Activated naive CD8-positive, alpha-beta T cell treated with anti-CD3 and anti-CD28 coated beads, Interleukin-2, amount 10 ng/mL, durations not matched to agents 7 days and 5 days (primary cell): ENCODE data around the gene PPOX. TPM values are rescaled to one million over a fixed set of nuclear protein-coding genes. Genes with fewer than 3 reads are reported as not detected.

Experiments
- ATAC-seq: fragments of 150-1000 bp; cut with Tn5 transposase; one replicate; pipeline ENCODE4 v1.10.0; 2021; ENCODE audit warnings: low read depth, moderate library complexity
- POLR2A ChIA-PET: fragments of 350-600 bp; sonication (Branson Sonifier 250); formaldehyde crosslinking; loops from one replicate; lab custom pipeline; 2021; ENCODE audit warnings: antibody characterized with exemption; lab: Charles Lee
- DNase-seq: peaks from one replicate; pipeline ENCODE4 v3.0.0; 2021
- H3K27ac Mint-ChIP-seq: one replicate; pipeline ENCODE4 v1.8.0; 2022; ENCODE audit warnings: mild to moderate bottlenecking, mixed read lengths
- H3K27me3 Mint-ChIP-seq: one replicate; pipeline ENCODE4 v1.8.0; 2022; ENCODE audit warnings: mild to moderate bottlenecking, moderate library complexity, mixed read lengths
- H3K36me3 Mint-ChIP-seq: one replicate; pipeline ENCODE4 v1.8.0; 2021; ENCODE audit warnings: mild to moderate bottlenecking, mixed read lengths
- H3K4me1 Mint-ChIP-seq: one replicate; pipeline ENCODE4 v1.8.0; 2021; ENCODE audit warnings: mixed read lengths
- H3K4me3 Mint-ChIP-seq: one replicate; pipeline ENCODE4 v1.8.0; 2022; ENCODE audit warnings: mild to moderate bottlenecking, moderate library complexity, mixed read lengths
- H3K9me3 Mint-ChIP-seq: one replicate; pipeline ENCODE4 v1.8.0; 2021; ENCODE audit warnings: mixed read lengths
- total RNA-seq, 2 experiments: library from RNA; stranded (reverse); gene quantifications; one replicate each; pipeline ENCODE4 v1.2.3, GENCODE V29; 2021

PPOX gene
- total RNA-seq, 2 experiments from 2014 or later: 47.0 to 53.0 TPM

- no peak for DNase-seq
- peaks cover 53% of the 10 kb centered on the region for H3K4me1 Mint-ChIP-seq
- ATAC-seq: no peak
- H3K4me3 Mint-ChIP-seq: no peak overlapping the region
- peaks cover 2% of the 10 kb centered on the region for H3K36me3 Mint-ChIP-seq
- H3K9me3 Mint-ChIP-seq: no peaks in the 10 kb centered on the region
- H3K27me3 Mint-ChIP-seq: no peaks in the 10 kb centered on the region
- POLR2A ChIA-PET: interaction anchor here (0.6 to 1.9 kb wide), 5 partner anchors 12 to 100 kb away, joined by 3 to 8 read pairs (median 7); partner anchors contain the start of gene TOMM40L
- H3K27ac Mint-ChIP-seq: peak overlapping the region; percentile 85
Measured at GRCh38 chr1:161197560-161198193, 31.5 kb downstream of the PPOX start.

DNA sequence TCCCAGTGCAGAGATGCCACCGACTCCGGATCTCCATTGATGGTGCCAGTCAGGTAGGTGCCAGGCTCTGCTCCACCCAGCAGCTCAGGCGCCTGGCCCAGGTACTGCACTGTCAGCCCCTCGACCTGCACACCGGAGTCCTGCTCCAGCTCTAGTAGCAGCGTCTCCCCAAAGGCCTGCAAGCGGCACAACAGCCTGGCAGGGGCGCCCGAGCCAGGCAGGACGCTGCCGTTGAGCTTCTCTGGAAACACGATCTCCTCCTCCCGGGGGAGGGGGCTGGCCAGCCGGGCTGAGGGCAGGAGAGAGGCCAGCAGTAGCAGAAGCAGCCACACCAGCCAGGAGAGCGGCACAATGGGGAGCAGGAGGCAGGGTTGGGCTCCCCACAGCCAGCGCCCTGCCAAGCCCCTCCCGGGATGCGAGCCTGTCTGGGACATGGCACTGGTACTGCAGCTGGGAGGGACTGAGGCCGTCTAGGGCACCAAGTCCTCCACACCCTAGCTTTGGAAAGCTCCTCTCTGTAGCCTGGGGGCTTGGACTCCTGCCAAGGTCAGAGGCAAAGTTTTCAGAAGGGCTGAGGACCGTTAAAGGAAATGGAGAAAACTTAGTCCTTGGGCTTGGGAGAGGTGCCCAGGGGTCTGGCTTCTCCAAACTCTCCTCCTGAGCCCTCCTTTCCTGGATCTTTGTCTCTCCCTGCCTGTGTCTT, 32.1 kb downstream of the PPOX start:
- POLR2A ChIA-PET: interaction anchor here (1.0 to 1.9 kb wide), 5 partner anchors 13 to 33 kb away, joined by 3 to 8 read pairs (median 7); partner anchors contain the start of genes PPOX and TOMM40L
- Mint-ChIP-seq H3K27ac (peak overlapping the region; percentile 64), H3K4me1 (peaks cover 54% of the 10 kb centered on the region)

DNA sequence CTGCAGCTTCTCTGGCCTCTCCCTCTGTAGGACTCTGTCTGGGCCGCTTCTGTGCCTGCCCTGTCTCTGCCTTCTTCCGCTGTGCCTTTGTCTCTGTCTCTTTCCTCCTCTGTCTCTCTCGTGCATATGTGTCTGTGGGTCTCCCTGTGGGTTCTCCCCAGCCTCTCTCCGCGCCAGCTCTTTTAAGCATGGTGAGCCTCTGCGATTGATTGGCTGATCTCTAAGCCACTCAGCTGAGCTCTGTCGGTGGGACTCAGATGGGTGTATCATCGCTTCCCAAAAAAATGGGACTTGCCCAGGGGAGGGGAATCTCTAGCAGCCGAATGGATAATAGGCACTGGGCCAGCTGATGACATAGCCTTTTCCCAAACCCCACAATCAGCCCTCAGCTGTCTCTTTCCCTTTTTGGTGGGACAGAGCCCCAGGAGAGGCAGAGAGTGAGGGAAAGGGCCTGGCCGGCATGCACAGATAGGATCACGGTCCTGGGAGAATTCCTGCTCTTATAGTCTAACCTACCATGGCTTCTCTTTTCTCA, 32.7 kb downstream of the PPOX start, which contains the start of gene ADAMTS4:
ADAMTS4 (minus strand) TSS at position 158 of the 535 bp plus-strand sequence. CDS start 427 bp downstream, outside the sequence.
- H3K4me3 Mint-ChIP-seq: peak within 1 kb of the TSS; percentile 76
- peaks cover 58% of the 10 kb centered on the region for H3K4me1 Mint-ChIP-seq

More for the DNA sequence above, 32.1 kb downstream of the PPOX start:
- DNase-seq (no peak), ATAC-seq (no peak)
- H3K4me3 Mint-ChIP-seq: no peak overlapping the region
- no peaks in the 10 kb centered on the region for H3K27me3 Mint-ChIP-seq
- H3K36me3 Mint-ChIP-seq: peaks cover 2% of the 10 kb centered on the region
- H3K9me3 Mint-ChIP-seq: no peaks in the 10 kb centered on the region

GRCh38 chr1:161199506-161200139, 33.4 kb downstream of the PPOX start:
- Mint-ChIP-seq H3K9me3 (no peaks in the 10 kb centered on the region), H3K27ac (peak overlapping the region; percentile 97), H3K27me3 (no peaks in the 10 kb centered on the region), H3K4me3 (peak overlapping the region; percentile 76), H3K4me1 (peaks cover 63% of the 10 kb centered on the region), H3K36me3 (peaks cover 9% of the 10 kb centered on the region)
- ATAC-seq (no peak), DNase-seq (no peak)
- POLR2A ChIA-PET: interaction anchor here (1.4 kb wide), 2 partner anchors 26 to 34 kb away, joined by 6 to 8 read pairs; partner anchors contain the start of genes PPOX and TOMM40L

More for the DNA sequence above, 32.7 kb downstream of the PPOX start, which contains the start of gene ADAMTS4:
- DNase-seq (no peak), ATAC-seq (no peak)
- POLR2A ChIA-PET: interaction anchor here (1.0 to 1.7 kb wide), 4 partner anchors 17 to 33 kb away, joined by 3 to 8 read pairs (median 6); partner anchors contain the start of genes PPOX and TOMM40L
- Mint-ChIP-seq H3K36me3 (peaks cover 2% of the 10 kb centered on the region), H3K9me3 (no peaks in the 10 kb centered on the region), H3K27me3 (no peaks in the 10 kb centered on the region), H3K27ac (peak within 1 kb of the TSS; percentile 97)

- Mint-ChIP-seq H3K27me3 (no peaks in the 10 kb centered on the region), H3K27ac (peak overlapping the region; percentile 97), H3K4me3 (peak overlapping the region; percentile 76), H3K9me3 (no peaks in the 10 kb centered on the region), H3K4me1 (peaks cover 62% of the 10 kb centered on the region), H3K36me3 (peaks cover 13% of the 10 kb centered on the region)
- POLR2A ChIA-PET: interaction anchor here (0.6 to 4.9 kb wide), 6 partner anchors 9 to 105 kb away, joined by 3 to 53 read pairs (median 7); partner anchors contain the start of gene TOMM40L
- ATAC-seq (peak; percentile 14), DNase-seq (no peak)
Measured at GRCh38 chr1:161200421-161200991, 34.3 kb downstream of the PPOX start.

GRCh38 chr1:161200992-161201835, 35.0 kb downstream of the PPOX start:
- peak overlapping the region; percentile 97 for H3K27ac Mint-ChIP-seq
- POLR2A ChIA-PET: interaction anchor here (0.7 to 4.9 kb wide), 21 partner anchors 8 to 189 kb away, joined by 3 to 53 read pairs (median 11); partner anchors contain the start of genes APOA2, B4GALT3, FCER1G and PPOX
- peak overlapping the region; percentile 96 for H3K4me3 Mint-ChIP-seq
- H3K36me3 Mint-ChIP-seq: peaks cover 17% of the 10 kb centered on the region
- DNase-seq (no peak), ATAC-seq (no peak)
- no peaks in the 10 kb centered on the region for H3K27me3 Mint-ChIP-seq
- no peaks in the 10 kb centered on the region for H3K9me3 Mint-ChIP-seq
- peaks cover 60% of the 10 kb centered on the region for H3K4me1 Mint-ChIP-seq

DNA sequence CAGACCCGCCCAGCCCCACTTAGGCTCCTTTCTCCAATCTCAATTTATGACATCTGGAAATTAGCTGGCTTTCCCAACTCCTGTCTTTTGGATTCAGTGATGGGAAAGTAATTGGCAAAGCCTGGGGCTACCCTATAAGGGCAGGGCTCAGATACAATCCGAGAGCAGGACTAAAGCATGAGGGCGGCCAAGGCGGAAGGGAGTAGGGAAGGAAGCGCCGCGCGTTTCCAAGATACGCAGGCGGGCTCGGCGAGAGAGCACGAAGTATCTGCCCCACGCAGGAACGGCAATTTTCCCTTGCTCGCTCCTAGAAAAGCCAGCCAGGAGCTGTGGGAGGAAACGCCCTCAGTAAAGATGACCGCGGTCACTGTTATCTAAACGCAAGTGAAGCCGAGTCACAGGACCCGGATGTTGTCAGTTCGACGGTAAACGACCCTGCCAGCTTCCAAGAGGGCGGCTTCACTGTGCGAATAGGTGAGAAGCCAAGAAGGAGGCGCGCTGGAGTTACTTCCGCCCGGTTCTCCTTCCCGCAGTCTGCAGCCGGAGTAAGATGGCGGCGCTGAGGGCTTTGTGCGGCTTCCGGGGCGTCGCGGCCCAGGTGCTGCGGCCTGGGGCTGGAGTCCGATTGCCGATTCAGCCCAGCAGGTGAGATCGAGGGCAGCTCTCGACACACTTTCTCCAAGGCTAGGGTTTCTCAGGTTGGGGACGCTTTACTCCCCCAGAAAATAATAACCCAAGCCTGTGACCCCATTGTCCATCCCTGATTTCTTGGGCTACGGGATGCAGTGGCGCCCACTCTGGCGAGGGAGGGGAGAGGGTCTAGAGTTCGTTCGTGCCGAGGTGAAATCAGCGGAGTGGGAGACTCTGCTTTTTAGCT, 35.8 kb downstream of the PPOX start, which contains the start of gene NDUFS2:
NDUFS2 (plus strand) TSS at position 532 of the 877 bp plus-strand sequence; CDS start at position 551, 19 bp downstream.
- Mint-ChIP-seq H3K4me1 (peaks cover 61% of the 10 kb centered on the region), H3K27me3 (no peaks in the 10 kb centered on the region), H3K4me3 (peak within 1 kb of the TSS; percentile 96), H3K9me3 (no peaks in the 10 kb centered on the region), H3K27ac (peak within 1 kb of the TSS; percentile 97), H3K36me3 (peaks cover 21% of the 10 kb centered on the region)
- ATAC-seq: peak; percentile 99
- peak; percentile 86 for DNase-seq
- POLR2A ChIA-PET: interaction anchor here (0.7 to 4.9 kb wide), 22 partner anchors 9 to 188 kb away, joined by 3 to 53 read pairs (median 10); partner anchors contain the start of genes APOA2, B4GALT3, FCER1G and PPOX

DNA sequence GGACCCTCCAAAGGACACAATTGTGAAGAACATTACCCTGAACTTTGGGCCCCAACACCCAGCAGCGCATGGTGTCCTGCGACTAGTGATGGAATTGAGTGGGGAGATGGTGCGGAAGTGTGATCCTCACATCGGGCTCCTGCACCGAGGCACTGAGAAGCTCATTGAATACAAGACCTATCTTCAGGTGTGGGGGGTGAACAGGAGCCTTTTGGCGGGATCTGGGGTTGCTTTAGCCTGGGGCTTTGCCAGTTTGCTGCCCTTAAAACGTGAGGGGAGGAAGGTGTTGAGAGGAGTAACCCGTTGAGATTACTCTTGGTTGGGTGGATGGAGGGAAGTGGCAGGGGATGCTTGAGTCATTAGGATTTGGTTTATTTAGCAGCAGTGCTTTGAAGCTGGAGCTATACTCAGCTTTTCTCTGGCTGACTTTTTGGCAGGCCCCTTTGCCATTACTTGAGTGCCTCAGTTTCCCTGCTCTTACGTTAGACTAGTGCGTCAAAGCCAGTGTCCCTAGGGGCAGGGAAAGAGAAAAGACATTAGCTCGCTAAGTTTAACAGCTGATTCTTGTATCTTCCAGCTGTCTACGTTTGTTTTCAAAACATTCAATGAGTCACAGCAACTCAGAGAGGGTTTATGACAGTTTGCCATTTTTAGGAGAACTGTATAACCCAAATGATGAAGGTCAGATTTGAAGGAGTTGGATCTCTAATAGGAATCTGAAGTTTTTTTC, 40.4 kb downstream of the PPOX start:
- H3K4me3 Mint-ChIP-seq: no peak overlapping the region
- no peaks in the 10 kb centered on the region for H3K9me3 Mint-ChIP-seq
- H3K27ac Mint-ChIP-seq: peak overlapping the region; percentile 53
- DNase-seq (no peak), ATAC-seq (no peak)
- peaks cover 32% of the 10 kb centered on the region for H3K36me3 Mint-ChIP-seq
- POLR2A ChIA-PET: interaction anchor here (0.7 to 1.1 kb wide), 3 partner anchors 9 to 24 kb away, joined by 3 read pairs; partner anchors contain the start of gene FCER1G
- peaks cover 45% of the 10 kb centered on the region for H3K4me1 Mint-ChIP-seq
- H3K27me3 Mint-ChIP-seq: no peaks in the 10 kb centered on the region

- no peak for DNase-seq
- H3K4me1 Mint-ChIP-seq: peaks cover 44% of the 10 kb centered on the region
- no peaks in the 10 kb centered on the region for H3K9me3 Mint-ChIP-seq
- no peaks in the 10 kb centered on the region for H3K27me3 Mint-ChIP-seq
- peak overlapping the region; percentile 35 for H3K27ac Mint-ChIP-seq
- POLR2A ChIA-PET: no interaction called here
- no peak overlapping the region for H3K4me3 Mint-ChIP-seq
- H3K36me3 Mint-ChIP-seq: peaks cover 36% of the 10 kb centered on the region
- no peak for ATAC-seq
Measured at GRCh38 chr1:161207173-161207572, 40.9 kb downstream of the PPOX start.

DNA sequence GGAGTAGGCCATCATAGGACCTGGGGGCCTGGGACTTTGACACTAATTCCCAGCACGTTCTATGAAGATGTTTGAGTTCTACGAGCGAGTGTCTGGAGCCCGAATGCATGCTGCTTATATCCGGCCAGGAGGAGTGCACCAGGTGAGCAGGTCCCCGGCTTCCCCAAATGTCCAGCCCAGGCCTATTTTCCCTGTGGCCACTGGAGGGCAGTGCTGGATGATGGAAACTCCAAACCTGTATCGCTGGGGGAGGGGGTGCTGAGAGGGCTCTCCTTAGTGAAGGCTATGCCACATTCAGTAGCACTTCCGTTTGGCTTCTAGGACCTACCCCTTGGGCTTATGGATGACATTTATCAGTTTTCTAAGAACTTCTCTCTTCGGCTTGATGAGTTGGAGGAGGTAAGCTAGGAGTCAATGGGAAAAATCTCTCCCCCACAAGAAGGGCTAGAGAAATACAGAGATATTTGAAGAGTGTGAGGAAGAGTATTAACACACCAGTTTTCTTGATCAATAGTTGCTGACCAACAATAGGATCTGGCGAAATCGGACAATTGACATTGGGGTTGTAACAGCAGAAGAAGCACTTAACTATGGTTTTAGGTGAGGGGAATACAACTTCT, 43.7 kb downstream of the PPOX start:
- H3K4me3 Mint-ChIP-seq: no peak overlapping the region
- peak; percentile 79 for ATAC-seq
- POLR2A ChIA-PET: interaction anchor here (1.3 kb wide), 1 partner anchor 16 kb away, joined by 6 read pairs; no protein-coding TSS in a partner anchor
- peak; percentile 70 for DNase-seq
- no peaks in the 10 kb centered on the region for H3K27me3 Mint-ChIP-seq
- H3K9me3 Mint-ChIP-seq: no peaks in the 10 kb centered on the region
- H3K36me3 Mint-ChIP-seq: peaks cover 46% of the 10 kb centered on the region
- peaks cover 42% of the 10 kb centered on the region for H3K4me1 Mint-ChIP-seq
- peak overlapping the region; percentile 47 for H3K27ac Mint-ChIP-seq
